AG04449 (cell line): ENCODE measurements around the gene ATP2A3.

Experiments
- CTCF ChIA-PET: fragments of 350-600 bp; formaldehyde crosslinking; extraction: SDS; loops from one replicate; lab custom pipeline; 2021; ENCODE audit warnings: antibody characterized with exemption; lab: Yijun Ruan, JAX
- POLR2A ChIA-PET: fragments of 400-600, 350-600 bp; formaldehyde crosslinking; extraction: SDS; loops from one replicate; lab custom pipeline; 2020; ENCODE audit warnings: antibody characterized with exemption, inconsistent platforms; lab: Yijun Ruan, JAX
- DNase-seq: peaks from one replicate; pipeline ENCODE4 v3.0.0-alpha.2; 2010; ENCODE audit warnings: low read depth, low spot score
- H3K4me3 ChIP-seq: 2 replicates; pipeline ENCODE4 v1.5.1; 2011; ENCODE audit warnings: low read depth, mild to moderate bottlenecking, control low read depth, low read length
- TF ChIP-seq, protein P1 (sequence below): IDR thresholded peaks from one replicate; pipeline ENCODE4 v1.5.1; 2011; ENCODE audit warnings: mild to moderate bottlenecking, moderate library complexity, low read length, control low read depth, inconsistent platforms; ENCODE audit not compliant: insufficient read depth; ENCODE audit errors: missing control alignments

The ATP2A3 gene

DNA sequence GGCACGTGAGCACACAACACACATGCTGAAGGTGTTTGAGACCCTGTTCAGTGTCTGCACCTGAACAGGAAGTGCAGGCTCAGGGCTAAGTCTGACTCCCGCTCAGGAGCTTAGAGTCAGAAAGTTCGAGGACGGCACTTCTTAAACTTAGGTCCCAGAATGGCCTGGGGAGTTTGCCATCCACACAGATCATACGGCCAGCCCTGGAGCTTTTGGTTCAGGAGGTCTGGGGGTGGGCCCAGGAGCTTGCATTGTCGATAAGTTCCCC is 67.3 kb downstream of the ATP2A3 start:
- DNase-seq = no peak
- ChIA-PET POLR2A (no interaction called here), CTCF (interaction anchor here (0.9 to 7.2 kb wide), 3 partner anchors 14 to 108 kb away, joined by 3 to 75 read pairs (median 7); partner anchors contain the start of gene P2RX1)
- H3K4me3 ChIP-seq = no peak overlapping the region
- TF ChIP-seq, protein P1, sequence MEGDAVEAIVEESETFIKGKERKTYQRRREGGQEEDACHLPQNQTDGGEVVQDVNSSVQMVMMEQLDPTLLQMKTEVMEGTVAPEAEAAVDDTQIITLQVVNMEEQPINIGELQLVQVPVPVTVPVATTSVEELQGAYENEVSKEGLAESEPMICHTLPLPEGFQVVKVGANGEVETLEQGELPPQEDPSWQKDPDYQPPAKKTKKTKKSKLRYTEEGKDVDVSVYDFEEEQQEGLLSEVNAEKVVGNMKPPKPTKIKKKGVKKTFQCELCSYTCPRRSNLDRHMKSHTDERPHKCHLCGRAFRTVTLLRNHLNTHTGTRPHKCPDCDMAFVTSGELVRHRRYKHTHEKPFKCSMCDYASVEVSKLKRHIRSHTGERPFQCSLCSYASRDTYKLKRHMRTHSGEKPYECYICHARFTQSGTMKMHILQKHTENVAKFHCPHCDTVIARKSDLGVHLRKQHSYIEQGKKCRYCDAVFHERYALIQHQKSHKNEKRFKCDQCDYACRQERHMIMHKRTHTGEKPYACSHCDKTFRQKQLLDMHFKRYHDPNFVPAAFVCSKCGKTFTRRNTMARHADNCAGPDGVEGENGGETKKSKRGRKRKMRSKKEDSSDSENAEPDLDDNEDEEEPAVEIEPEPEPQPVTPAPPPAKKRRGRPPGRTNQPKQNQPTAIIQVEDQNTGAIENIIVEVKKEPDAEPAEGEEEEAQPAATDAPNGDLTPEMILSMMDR = no peak

DNA sequence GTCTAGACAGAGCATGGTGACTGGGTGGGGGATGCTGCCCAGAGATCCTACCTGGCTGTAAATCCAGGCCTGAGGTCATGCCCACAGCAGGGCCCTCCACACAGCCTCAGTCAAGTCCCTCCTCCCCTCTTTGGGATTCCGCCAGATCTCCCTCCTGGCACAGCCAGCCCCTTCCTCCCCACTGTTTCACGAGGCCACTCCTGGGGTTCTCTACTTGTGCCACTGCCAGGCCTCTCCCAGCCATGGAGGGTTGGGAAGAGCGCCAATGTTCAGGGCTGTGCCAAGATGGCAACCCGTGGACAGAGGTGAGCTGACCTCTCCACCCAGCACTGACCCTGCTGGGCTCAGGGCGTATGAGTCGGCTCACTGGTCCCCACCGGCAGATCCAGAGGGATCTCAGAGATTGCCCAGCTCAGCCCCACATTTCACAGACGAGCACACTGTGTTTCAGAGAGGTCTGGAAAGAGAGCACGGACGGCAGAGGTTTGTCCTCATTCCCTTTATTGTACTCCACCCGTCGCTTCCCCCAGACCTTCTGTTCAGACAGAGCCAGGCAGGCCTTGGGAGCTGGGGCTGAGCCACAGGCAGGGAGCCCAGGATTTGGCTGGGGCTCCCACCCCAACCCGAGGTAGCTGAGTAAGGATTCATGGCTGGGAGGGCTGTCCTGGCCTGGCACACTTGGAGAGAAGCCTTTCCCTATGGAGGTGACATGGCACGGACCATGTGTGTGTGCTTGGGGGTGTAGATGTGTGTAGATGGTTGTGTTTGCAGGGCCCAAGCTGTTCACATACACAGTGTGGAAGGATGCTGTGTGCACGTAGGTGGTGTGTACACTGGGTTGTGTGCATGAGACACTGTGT is 67.9 kb downstream of the ATP2A3 start:
- ChIA-PET CTCF (interaction anchor here (0.9 to 7.2 kb wide), 3 partner anchors 15 to 108 kb away, joined by 3 to 75 read pairs (median 7); partner anchors contain the start of gene P2RX1), POLR2A (no interaction called here)
- H3K4me3 ChIP-seq = no peak overlapping the region
- no peak for DNase-seq
- TF ChIP-seq, protein P1 = no peak

DNA sequence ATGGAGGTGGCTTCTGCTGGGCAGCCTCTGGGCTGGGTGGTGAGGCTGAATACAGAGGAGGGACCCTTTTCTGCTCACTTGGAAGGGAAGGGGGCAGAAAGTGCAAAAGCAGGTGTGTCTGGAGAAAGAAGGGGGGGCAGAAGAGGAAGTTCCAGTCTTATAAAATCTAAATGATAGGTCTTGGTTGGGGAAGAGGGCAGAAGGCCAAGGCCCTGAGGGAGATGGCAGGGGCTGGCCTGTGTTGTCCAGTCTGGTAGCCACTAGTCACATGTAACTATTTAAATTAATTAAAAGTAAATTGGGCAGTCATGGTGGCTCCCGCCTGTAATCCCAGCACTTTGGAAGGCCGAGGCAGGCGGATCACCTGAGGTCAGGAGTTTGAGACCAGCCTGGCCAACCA is 68.9 kb downstream of the ATP2A3 start:
- ChIA-PET CTCF (interaction anchor here (7.2 kb wide), 1 partner anchor 20 kb away, joined by 75 read pairs; the partner anchor contains the start of gene P2RX1), POLR2A (no interaction called here)
- TF ChIP-seq, protein P1 = no peak
- no peak overlapping the region for H3K4me3 ChIP-seq
- no peak for DNase-seq

DNA sequence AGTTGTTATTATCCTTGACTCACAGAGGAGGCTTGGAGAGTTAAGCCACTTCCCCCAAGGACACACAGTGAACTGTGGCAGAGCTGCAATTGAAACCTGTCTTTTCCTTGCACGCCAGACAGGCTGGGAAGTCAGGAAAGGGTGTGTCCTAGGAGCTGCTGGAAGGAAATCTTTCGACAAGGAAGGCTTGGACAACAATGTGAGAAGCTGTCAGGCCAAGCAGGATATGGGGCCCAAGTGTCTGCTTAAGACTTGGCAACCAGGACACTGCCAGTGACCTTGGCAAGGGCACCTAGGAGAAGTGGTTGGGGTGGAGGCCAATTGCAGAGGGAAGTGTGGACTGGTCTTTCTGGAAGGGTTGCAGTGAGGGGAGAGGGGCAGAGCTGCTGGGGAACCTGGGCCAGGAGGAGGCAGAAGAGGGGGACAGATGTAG is 69.3 kb downstream of the ATP2A3 start:
- TF ChIP-seq, protein P1 = no peak
- DNase-seq = no peak
- ChIA-PET POLR2A (no interaction called here), CTCF (interaction anchor here (1.4 to 2.7 kb wide), 4 partner anchors 19 to 160 kb away, joined by 3 to 28 read pairs (median 4); partner anchors contain the start of gene NCBP3)
- H3K4me3 ChIP-seq = no peak overlapping the region

DNA sequence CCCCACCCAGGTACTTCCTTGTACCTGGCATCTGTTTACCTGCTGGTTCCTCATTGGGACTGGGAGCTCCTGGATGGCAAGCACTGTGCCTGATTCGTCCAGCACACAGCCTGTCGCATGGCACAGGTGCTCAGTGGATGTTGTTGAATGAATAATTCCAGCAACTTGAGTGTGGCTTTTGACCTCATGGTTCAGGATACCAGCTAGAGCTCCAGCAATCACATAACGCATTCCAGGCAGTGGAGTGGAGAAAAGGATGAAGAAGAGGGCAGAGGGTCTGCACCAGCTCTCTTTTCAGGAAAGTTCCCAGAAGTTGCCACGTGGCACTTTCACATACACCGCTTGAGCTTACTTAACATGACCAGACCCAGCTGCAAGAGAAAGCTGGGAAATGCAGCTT is 70.0 kb downstream of the ATP2A3 start:
- DNase-seq = no peak
- TF ChIP-seq, protein P1 = no peak
- ChIA-PET POLR2A (no interaction called here), CTCF (interaction anchor here (0.9 to 2.7 kb wide), 7 partner anchors 10 to 160 kb away, joined by 3 to 28 read pairs (median 4); partner anchors contain the start of genes NCBP3 and P2RX1)
- no peak overlapping the region for H3K4me3 ChIP-seq

DNA sequence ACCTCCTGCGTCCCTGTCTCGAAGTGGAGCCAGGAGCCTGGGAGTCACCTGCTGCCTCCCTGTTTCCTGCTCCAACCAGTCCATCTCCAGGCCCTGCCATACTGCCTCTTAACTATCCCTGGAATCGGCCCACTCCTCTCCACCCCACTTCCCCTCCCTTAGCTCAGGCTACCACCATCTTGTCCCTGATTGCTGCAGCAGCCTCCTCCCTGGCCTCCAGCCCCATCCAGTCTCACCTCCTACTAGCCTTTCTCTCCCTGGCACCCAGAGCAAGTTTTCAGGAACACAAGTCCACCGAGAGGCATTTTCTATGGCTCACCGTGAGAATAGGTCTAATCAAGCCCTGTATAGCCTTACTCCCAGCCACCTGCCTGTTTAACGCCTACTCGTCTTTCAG is 70.5 kb downstream of the ATP2A3 start:
- ChIA-PET POLR2A (no interaction called here), CTCF (interaction anchor here (0.9 to 2.7 kb wide), 9 partner anchors 9 to 159 kb away, joined by 3 to 28 read pairs (median 4); partner anchors contain the start of genes NCBP3 and P2RX1)
- no peak for DNase-seq
- peak overlapping the region; percentile 64 for H3K4me3 ChIP-seq
- TF ChIP-seq, protein P1 = no peak
